Gastrocnemius medialis (tissue), 4 donors: ENCODE results near the gene NT5C1B.

ENCODE experiments used
- POLR2A ChIP-seq, 2 donors: fragments of 450-650 bp; IDR thresholded peaks; one replicate each; pipeline ENCODE4 v1.6.1; 2017; ENCODE audit warnings: antibody characterized with exemption in 2 of 2, mild to moderate bottlenecking in 2 of 2, moderate library complexity in 2 of 2
- TF ChIP-seq, protein P1 (sequence below), 5 experiments: fragments of 450-650 bp in 3 of 5; fragments of 200-600 bp in 2 of 5; sonication (generic) in 2 of 5; IDR thresholded peaks in 4 of 5; conservative IDR thresholded peaks in 1 of 5; 1 replicate in 4 of 5; 2 replicates in 1 of 5; pipeline ENCODE4 v1.5.1; 2016 to 2019; ENCODE audit warnings: antibody characterized with exemption in 5 of 5, mild to moderate bottlenecking in 3 of 5, moderate library complexity in 3 of 5

- TF ChIP-seq, protein P1, sequence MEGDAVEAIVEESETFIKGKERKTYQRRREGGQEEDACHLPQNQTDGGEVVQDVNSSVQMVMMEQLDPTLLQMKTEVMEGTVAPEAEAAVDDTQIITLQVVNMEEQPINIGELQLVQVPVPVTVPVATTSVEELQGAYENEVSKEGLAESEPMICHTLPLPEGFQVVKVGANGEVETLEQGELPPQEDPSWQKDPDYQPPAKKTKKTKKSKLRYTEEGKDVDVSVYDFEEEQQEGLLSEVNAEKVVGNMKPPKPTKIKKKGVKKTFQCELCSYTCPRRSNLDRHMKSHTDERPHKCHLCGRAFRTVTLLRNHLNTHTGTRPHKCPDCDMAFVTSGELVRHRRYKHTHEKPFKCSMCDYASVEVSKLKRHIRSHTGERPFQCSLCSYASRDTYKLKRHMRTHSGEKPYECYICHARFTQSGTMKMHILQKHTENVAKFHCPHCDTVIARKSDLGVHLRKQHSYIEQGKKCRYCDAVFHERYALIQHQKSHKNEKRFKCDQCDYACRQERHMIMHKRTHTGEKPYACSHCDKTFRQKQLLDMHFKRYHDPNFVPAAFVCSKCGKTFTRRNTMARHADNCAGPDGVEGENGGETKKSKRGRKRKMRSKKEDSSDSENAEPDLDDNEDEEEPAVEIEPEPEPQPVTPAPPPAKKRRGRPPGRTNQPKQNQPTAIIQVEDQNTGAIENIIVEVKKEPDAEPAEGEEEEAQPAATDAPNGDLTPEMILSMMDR (IDR thresholded peaks at IDR 0.05 in 4 of 5, conservative IDR thresholded peaks at IDR 0.05 in 1 of 5) = no peak
- no peak for TF ChIP-seq POLR2A (IDR thresholded peaks at IDR 0.05)
Measured at GRCh38 chr2:18522484-18523146, 66.8 kb downstream of the NT5C1B start.
